ENCODE measurements around the gene FAM200B. TPM values are rescaled to one million over a fixed set of nuclear protein-coding genes. Genes with fewer than 3 reads are reported as not detected.

FAM200B gene
- 6.0 and 9.9 TPM in 2 replicates for total RNA-seq

GRCh38 chr4:15681372-15682241 is at the start of gene FAM200B:
FAM200B (plus strand) TSS chr4:15681827; CDS start chr4:15686978, 5,151 bp downstream.
- DNase-seq, result peak; percentile 100
- H3K9me3 Mint-ChIP-seq, result peaks cover 5% of the 10 kb centered on the region
- peaks cover 40% of the 10 kb centered on the region for H3K4me1 Mint-ChIP-seq
- H3K4me3 Mint-ChIP-seq, result peak within 1 kb of the TSS; percentile 100
- peaks cover 29% of the 10 kb centered on the region for H3K36me3 Mint-ChIP-seq (ENCODE audit: low read depth)
- intact Hi-C loops (cut with micrococcal nuclease), result loop anchor here (1.0 to 5.0 kb wide), 8 partner anchors 22 to 1896 kb away; partner anchors contain the start of genes BST1, FBXL5, LAP3 and TAPT1
- no peaks in the 10 kb centered on the region for H3K27me3 Mint-ChIP-seq
- peak within 1 kb of the TSS; percentile 99 for H3K27ac Mint-ChIP-seq

- H3K4me3 Mint-ChIP-seq, result no peak overlapping the region
- peaks cover 3% of the 10 kb centered on the region for H3K4me1 Mint-ChIP-seq
- H3K36me3 Mint-ChIP-seq (ENCODE audit: low read depth), result peaks cover 48% of the 10 kb centered on the region
- intact Hi-C loops (cut with micrococcal nuclease), result no loop called here
- no peak overlapping the region for H3K27ac Mint-ChIP-seq
- no peak for DNase-seq
- H3K9me3 Mint-ChIP-seq, result peaks cover 5% of the 10 kb centered on the region
- no peaks in the 10 kb centered on the region for H3K27me3 Mint-ChIP-seq
These were observed 44.8 kb upstream of the FAM200B start for GRCh38 chr4:15636818-15637217.

GRCh38 chr4:15638418-15638817 is 43.2 kb upstream of the FAM200B start:
- peaks cover 3% of the 10 kb centered on the region for H3K4me1 Mint-ChIP-seq
- no peak overlapping the region for H3K4me3 Mint-ChIP-seq
- DNase-seq, result no peak
- no peaks in the 10 kb centered on the region for H3K27me3 Mint-ChIP-seq
- intact Hi-C loops (cut with micrococcal nuclease), result no loop called here
- peaks cover 37% of the 10 kb centered on the region for H3K36me3 Mint-ChIP-seq (ENCODE audit: low read depth)
- no peaks in the 10 kb centered on the region for H3K9me3 Mint-ChIP-seq
- H3K27ac Mint-ChIP-seq, result no peak overlapping the region

- Mint-ChIP-seq H3K4me1 (peaks cover 35% of the 10 kb centered on the region), H3K27ac (no peak overlapping the region), H3K27me3 (no peaks in the 10 kb centered on the region), H3K4me3 (peak overlapping the region; percentile 1), H3K9me3 (no peaks in the 10 kb centered on the region), H3K36me3 (ENCODE audit: low read depth) (peaks cover 8% of the 10 kb centered on the region)
- no peak for DNase-seq
- intact Hi-C loops (cut with micrococcal nuclease), result loop anchor here (10.0 kb wide), 1 partner anchor 274 kb away; no protein-coding TSS in a partner anchor
These were observed 33.0 kb upstream of the FAM200B start for GRCh38 chr4:15648600-15648999.

GRCh38 chr4:15649914-15650545 is 31.6 kb upstream of the FAM200B start:
- Mint-ChIP-seq H3K4me1 (peaks cover 42% of the 10 kb centered on the region), H3K27me3 (no peaks in the 10 kb centered on the region), H3K9me3 (no peaks in the 10 kb centered on the region), H3K36me3 (ENCODE audit: low read depth) (peaks cover 6% of the 10 kb centered on the region), H3K4me3 (peak overlapping the region; percentile 63), H3K27ac (peak overlapping the region; percentile 69)
- peak; percentile 90 for DNase-seq
- intact Hi-C loops (cut with micrococcal nuclease), result loop anchor here (1.0 to 10.0 kb wide), 8 partner anchors 171 to 1995 kb away; partner anchors contain the start of gene TAPT1

- Mint-ChIP-seq H3K27me3 (peaks cover 1% of the 10 kb centered on the region), H3K36me3 (ENCODE audit: low read depth) (peaks cover 8% of the 10 kb centered on the region), H3K4me3 (peak overlapping the region; percentile 29), H3K9me3 (no peaks in the 10 kb centered on the region), H3K27ac (peak overlapping the region; percentile 4), H3K4me1 (peaks cover 50% of the 10 kb centered on the region)
- DNase-seq, result no peak
- intact Hi-C loops (cut with micrococcal nuclease), result loop anchor here (2.0 to 10.0 kb wide), 6 partner anchors 306 to 1997 kb away; partner anchors contain the start of gene TAPT1
These were observed 30.0 kb upstream of the FAM200B start for GRCh38 chr4:15651676-15652075.

GRCh38 chr4:15652191-15652590 is 29.4 kb upstream of the FAM200B start:
- Mint-ChIP-seq H3K36me3 (ENCODE audit: low read depth) (peaks cover 8% of the 10 kb centered on the region), H3K27ac (no peak overlapping the region), H3K4me3 (peak overlapping the region; percentile 29), H3K27me3 (peaks cover 1% of the 10 kb centered on the region), H3K9me3 (no peaks in the 10 kb centered on the region), H3K4me1 (peaks cover 53% of the 10 kb centered on the region)
- no peak for DNase-seq
- intact Hi-C loops (cut with micrococcal nuclease), result loop anchor here (5.0 to 10.0 kb wide), 4 partner anchors 305 to 1997 kb away; partner anchors contain the start of gene TAPT1

GRCh38 chr4:15652841-15653240 is 28.8 kb upstream of the FAM200B start:
- Mint-ChIP-seq H3K27me3 (peaks cover 1% of the 10 kb centered on the region), H3K4me3 (peak overlapping the region; percentile 99), H3K4me1 (peaks cover 54% of the 10 kb centered on the region), H3K27ac (no peak overlapping the region), H3K9me3 (no peaks in the 10 kb centered on the region), H3K36me3 (ENCODE audit: low read depth) (peaks cover 8% of the 10 kb centered on the region)
- no peak for DNase-seq
- intact Hi-C loops (cut with micrococcal nuclease), result loop anchor here (5.0 to 10.0 kb wide), 4 partner anchors 304 to 1998 kb away; partner anchors contain the start of gene TAPT1

GRCh38 chr4:15653420-15653819 is 28.2 kb upstream of the FAM200B start:
- no peaks in the 10 kb centered on the region for H3K9me3 Mint-ChIP-seq
- DNase-seq, result no peak
- H3K4me1 Mint-ChIP-seq, result peaks cover 53% of the 10 kb centered on the region
- H3K27me3 Mint-ChIP-seq, result peaks cover 1% of the 10 kb centered on the region
- intact Hi-C loops (cut with micrococcal nuclease), result loop anchor here (5.0 to 10.0 kb wide), 4 partner anchors 304 to 1999 kb away; partner anchors contain the start of gene TAPT1
- H3K36me3 Mint-ChIP-seq (ENCODE audit: low read depth), result peaks cover 9% of the 10 kb centered on the region
- H3K27ac Mint-ChIP-seq, result peak overlapping the region; percentile 95
- H3K4me3 Mint-ChIP-seq, result peak overlapping the region; percentile 99

- H3K4me1 Mint-ChIP-seq, result peaks cover 49% of the 10 kb centered on the region
- peak overlapping the region; percentile 95 for H3K27ac Mint-ChIP-seq
- peaks cover 1% of the 10 kb centered on the region for H3K27me3 Mint-ChIP-seq
- H3K9me3 Mint-ChIP-seq, result no peaks in the 10 kb centered on the region
- H3K36me3 Mint-ChIP-seq (ENCODE audit: low read depth), result peaks cover 8% of the 10 kb centered on the region
- DNase-seq, result peak; percentile 65
- H3K4me3 Mint-ChIP-seq, result peak overlapping the region; percentile 99
- intact Hi-C loops (cut with micrococcal nuclease), result loop anchor here (5.0 to 10.0 kb wide), 4 partner anchors 303 to 1999 kb away; partner anchors contain the start of gene TAPT1
These were observed 27.6 kb upstream of the FAM200B start for GRCh38 chr4:15653864-15654592.

GRCh38 chr4:15654593-15655222 is 26.9 kb upstream of the FAM200B start:
- Mint-ChIP-seq H3K4me3 (peak overlapping the region; percentile 99), H3K36me3 (ENCODE audit: low read depth) (peaks cover 8% of the 10 kb centered on the region), H3K4me1 (peaks cover 54% of the 10 kb centered on the region), H3K27me3 (peaks cover 1% of the 10 kb centered on the region), H3K27ac (peak overlapping the region; percentile 95), H3K9me3 (no peaks in the 10 kb centered on the region)
- DNase-seq, result no peak
- intact Hi-C loops (cut with micrococcal nuclease), result loop anchor here (1.0 to 10.0 kb wide), 10 partner anchors 27 to 2000 kb away; partner anchors contain the start of genes CD38, CPEB2, FAM200B and TAPT1

GRCh38 chr4:15655223-15656037 is 26.2 kb upstream of the FAM200B start, which contains the start of gene FBXL5:
FBXL5 (minus strand) TSS chr4:15655357; CDS start chr4:15655287, 70 bp downstream.
- Mint-ChIP-seq H3K4me3 (peak within 1 kb of the TSS; percentile 99), H3K27me3 (peaks cover 1% of the 10 kb centered on the region), H3K9me3 (no peaks in the 10 kb centered on the region), H3K27ac (peak within 1 kb of the TSS; percentile 96), H3K36me3 (ENCODE audit: low read depth) (peaks cover 8% of the 10 kb centered on the region), H3K4me1 (peaks cover 55% of the 10 kb centered on the region)
- intact Hi-C loops (cut with micrococcal nuclease), result loop anchor here (1.0 to 10.0 kb wide), 9 partner anchors 26 to 2001 kb away; partner anchors contain the start of genes CD38, CPEB2, FAM200B and TAPT1
- peak; percentile 96 for DNase-seq
